Chondrocyte (in vitro differentiated cells): ENCODE data around the gene SCNN1B. TPM values are rescaled to one million over a fixed set of nuclear protein-coding genes. Genes with fewer than 3 reads are reported as not detected.
A peak's percentile ranks its signal among the peaks of the same experiment; 100 is the strongest.

Source experiments
- DNase-seq: peaks from one replicate; pipeline ENCODE4 v3.0.0; 2021; ENCODE audit warnings: mixed read lengths, low spot score
- H3K27ac Mint-ChIP-seq: one replicate; pipeline ENCODE4 v1.8.0; 2021; ENCODE audit warnings: mild to moderate bottlenecking, moderate library complexity, mixed read lengths; ENCODE audit not compliant: unreplicated experiment
- H3K27me3 Mint-ChIP-seq: 2 replicates; pipeline ENCODE4 v1.8.0; 2021; ENCODE audit warnings: low read depth, mixed read lengths
- H3K36me3 Mint-ChIP-seq: 2 replicates; pipeline ENCODE4 v1.8.0; 2021; ENCODE audit warnings: low read depth, mixed read lengths
- H3K4me1 Mint-ChIP-seq: 2 replicates; pipeline ENCODE4 v1.8.0; 2021; ENCODE audit warnings: low read depth, mild to moderate bottlenecking, mixed read lengths
- H3K4me3 Mint-ChIP-seq: one replicate; pipeline ENCODE4 v1.8.0; 2021; ENCODE audit warnings: mild to moderate bottlenecking, moderate library complexity, mixed read lengths; ENCODE audit not compliant: unreplicated experiment
- H3K9me3 Mint-ChIP-seq: 2 replicates; pipeline ENCODE4 v1.8.0; 2021; ENCODE audit warnings: low read depth, mixed read lengths
- total RNA-seq: library from RNA; stranded (reverse); gene quantifications from 3 replicates; pipeline ENCODE4 v1.2.1, GENCODE V29; 2021
- TF ChIP-seq, protein P1 (sequence below): fragments of 200-600 bp; sonication (generic); IDR thresholded peaks from 2 replicates; pipeline ENCODE4 v1.5.0; 2021; ENCODE audit warnings: antibody characterized with exemption, mild to moderate bottlenecking, moderate library complexity

The SCNN1B gene
- total RNA-seq, 1 donor from 2014 or later, result not detected

DNA sequence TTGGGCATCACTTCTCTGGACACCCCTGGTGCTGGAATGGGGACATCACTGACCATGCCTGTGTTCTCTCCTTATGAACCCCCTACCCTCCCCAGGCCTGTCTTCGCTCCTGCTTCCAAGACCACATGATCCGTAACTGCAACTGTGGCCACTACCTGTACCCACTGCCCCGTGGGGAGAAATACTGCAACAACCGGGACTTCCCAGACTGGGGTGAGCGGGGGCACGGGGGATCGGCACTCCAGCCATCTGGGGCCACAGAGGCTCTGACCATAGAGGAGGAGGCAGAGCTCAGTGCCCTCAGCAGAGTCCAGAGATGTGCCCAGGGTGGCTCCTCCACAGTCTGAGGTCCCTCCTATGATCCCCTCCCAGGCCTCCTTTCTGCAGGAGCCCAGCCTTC is 73.5 kb downstream of the SCNN1B start:
- Mint-ChIP-seq H3K27me3 (peaks cover 23% of the 10 kb centered on the region), H3K36me3 (no peaks in the 10 kb centered on the region), H3K9me3 (no peaks in the 10 kb centered on the region), H3K4me1 (no peaks in the 10 kb centered on the region), H3K4me3 (no peak overlapping the region), H3K27ac (no peak overlapping the region)
- TF ChIP-seq, protein P1, sequence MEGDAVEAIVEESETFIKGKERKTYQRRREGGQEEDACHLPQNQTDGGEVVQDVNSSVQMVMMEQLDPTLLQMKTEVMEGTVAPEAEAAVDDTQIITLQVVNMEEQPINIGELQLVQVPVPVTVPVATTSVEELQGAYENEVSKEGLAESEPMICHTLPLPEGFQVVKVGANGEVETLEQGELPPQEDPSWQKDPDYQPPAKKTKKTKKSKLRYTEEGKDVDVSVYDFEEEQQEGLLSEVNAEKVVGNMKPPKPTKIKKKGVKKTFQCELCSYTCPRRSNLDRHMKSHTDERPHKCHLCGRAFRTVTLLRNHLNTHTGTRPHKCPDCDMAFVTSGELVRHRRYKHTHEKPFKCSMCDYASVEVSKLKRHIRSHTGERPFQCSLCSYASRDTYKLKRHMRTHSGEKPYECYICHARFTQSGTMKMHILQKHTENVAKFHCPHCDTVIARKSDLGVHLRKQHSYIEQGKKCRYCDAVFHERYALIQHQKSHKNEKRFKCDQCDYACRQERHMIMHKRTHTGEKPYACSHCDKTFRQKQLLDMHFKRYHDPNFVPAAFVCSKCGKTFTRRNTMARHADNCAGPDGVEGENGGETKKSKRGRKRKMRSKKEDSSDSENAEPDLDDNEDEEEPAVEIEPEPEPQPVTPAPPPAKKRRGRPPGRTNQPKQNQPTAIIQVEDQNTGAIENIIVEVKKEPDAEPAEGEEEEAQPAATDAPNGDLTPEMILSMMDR, result no peak
- no peak for DNase-seq

DNA sequence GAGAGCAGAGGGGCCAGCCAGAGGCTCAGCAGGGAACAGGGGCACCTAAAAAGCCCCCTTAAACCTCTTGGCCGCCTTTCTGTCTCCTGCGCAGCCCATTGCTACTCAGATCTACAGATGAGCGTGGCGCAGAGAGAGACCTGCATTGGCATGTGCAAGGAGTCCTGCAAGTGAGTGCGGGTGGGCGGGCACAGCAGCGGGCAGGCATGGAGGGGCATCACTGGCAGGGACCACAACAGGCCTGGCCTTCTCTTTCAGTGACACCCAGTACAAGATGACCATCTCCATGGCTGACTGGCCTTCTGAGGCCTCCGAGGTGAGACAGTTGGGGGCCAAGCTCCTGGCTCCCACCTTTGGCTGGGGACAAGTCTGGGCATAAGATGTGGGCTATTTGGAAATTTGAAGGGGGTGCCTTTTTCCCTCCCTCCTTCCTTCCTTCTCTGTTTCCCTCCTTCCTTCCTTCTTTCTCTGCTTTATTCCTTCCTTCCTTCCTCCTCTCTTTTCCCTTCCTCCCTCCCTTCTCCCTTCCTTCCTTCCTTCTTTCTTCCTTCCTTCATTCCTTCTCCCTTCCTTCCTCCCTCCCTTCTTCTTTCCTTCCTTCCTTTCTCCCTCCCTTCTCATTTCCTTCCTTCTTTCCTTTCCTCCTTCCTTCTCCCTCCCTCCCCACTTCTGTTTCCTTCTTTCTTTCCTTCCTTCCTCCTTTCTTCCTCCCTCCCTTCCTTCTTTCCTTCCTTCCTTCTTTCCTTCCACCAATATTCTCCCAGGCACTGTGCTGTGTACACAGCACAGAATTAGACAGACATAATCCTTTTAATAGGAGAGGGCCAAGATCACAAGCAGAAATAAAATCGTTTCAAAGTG is 75.2 kb downstream of the SCNN1B start:
- no peaks in the 10 kb centered on the region for H3K4me1 Mint-ChIP-seq
- no peak overlapping the region for H3K27ac Mint-ChIP-seq
- DNase-seq, result peak; percentile 58
- no peaks in the 10 kb centered on the region for H3K9me3 Mint-ChIP-seq
- TF ChIP-seq, protein P1, result no peak
- peaks cover 19% of the 10 kb centered on the region for H3K27me3 Mint-ChIP-seq
- no peak overlapping the region for H3K4me3 Mint-ChIP-seq
- no peaks in the 10 kb centered on the region for H3K36me3 Mint-ChIP-seq

GRCh38 chr16:23378256-23378655 is 76.2 kb downstream of the SCNN1B start:
- peak; percentile 71 for DNase-seq
- Mint-ChIP-seq H3K27me3 (peaks cover 19% of the 10 kb centered on the region), H3K27ac (no peak overlapping the region), H3K9me3 (no peaks in the 10 kb centered on the region), H3K4me1 (no peaks in the 10 kb centered on the region), H3K36me3 (no peaks in the 10 kb centered on the region), H3K4me3 (no peak overlapping the region)
- TF ChIP-seq, protein P1, result no peak

DNA sequence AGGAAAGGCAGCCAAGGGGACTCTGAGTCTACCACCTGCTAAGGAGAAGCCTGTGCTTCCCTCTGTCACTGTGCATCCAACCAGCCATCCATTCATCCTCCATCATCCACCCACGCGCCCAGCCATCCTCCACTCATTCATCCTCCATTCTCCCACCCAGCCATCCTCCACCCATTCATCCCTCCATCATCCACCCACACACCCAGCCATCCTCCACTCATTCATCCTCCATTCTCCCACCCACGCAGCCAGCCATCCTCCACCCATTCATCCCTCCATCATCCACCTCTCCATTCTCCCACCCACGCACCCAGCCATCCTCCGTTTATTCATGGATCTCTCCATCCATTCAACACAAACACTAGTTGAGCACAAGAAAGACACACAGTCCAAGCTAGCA is 76.8 kb downstream of the SCNN1B start:
- peaks cover 15% of the 10 kb centered on the region for H3K27me3 Mint-ChIP-seq
- no peak overlapping the region for H3K4me3 Mint-ChIP-seq
- no peaks in the 10 kb centered on the region for H3K36me3 Mint-ChIP-seq
- TF ChIP-seq, protein P1, result no peak
- H3K4me1 Mint-ChIP-seq, result no peaks in the 10 kb centered on the region
- DNase-seq, result peak; percentile 42
- no peaks in the 10 kb centered on the region for H3K9me3 Mint-ChIP-seq
- H3K27ac Mint-ChIP-seq, result no peak overlapping the region

DNA sequence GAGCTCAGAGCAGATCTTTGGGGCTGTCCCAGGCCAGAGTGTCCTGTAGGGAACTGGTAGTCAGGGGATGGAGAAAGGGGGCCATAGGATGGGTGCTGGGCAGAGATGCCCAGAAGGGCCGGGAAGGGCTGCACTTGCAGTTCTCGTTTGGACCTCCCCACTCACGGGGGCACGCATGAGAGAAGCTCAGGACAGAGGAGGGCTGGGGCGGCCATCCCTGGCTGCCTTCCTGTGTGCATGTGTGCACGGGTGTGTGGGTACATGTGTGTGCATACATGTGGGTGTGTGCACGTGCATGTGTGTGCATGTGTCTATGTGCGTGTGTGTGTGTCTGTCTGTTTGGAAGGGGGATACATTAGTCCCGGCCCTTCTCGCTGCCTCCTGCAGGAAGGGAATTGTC is 77.6 kb downstream of the SCNN1B start:
- Mint-ChIP-seq H3K27ac (no peak overlapping the region), H3K9me3 (no peaks in the 10 kb centered on the region), H3K4me3 (no peak overlapping the region), H3K27me3 (peaks cover 15% of the 10 kb centered on the region), H3K4me1 (no peaks in the 10 kb centered on the region), H3K36me3 (no peaks in the 10 kb centered on the region)
- peak; percentile 79 for DNase-seq
- TF ChIP-seq, protein P1, result no peak
